Measurements from ENCODE around the gene LRCH4.

GRCh38 chr7:100563100-100563564 is 22.8 kb downstream of the LRCH4 start:
- TF ChIP-seq POLR2AphosphoS5 (IDR thresholded peaks at IDR 0.05; ENCODE audit: borderline replicate concordance, low read depth, low read length) = no peak
- TF ChIP-seq EZH2 (IDR thresholded peaks at IDR 0.05) = no peak

All from SK-N-MC (cell line).